ENCODE results near the gene TMUB1.

DNA sequence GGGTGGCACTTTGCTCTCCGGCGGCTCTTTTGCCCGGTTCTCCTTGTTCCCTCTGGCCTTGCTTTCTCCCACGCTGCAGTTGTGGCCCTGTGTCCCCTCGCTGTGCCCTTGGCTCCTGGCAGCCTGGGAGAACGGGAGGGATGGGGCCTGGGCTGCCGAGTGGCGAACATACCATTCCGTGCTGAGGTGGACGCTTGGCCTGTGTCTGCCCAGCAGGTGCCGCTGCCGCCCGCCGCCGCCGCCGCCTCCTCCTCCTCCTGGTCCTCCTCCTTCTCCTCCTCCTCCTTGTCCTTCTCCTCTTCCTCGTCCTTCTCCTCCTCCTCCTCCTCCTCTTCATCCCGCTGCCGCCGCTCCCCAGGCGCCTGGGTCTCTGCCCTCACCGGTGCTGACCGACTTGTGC, 39.0 kb upstream of the TMUB1 start:
- TF ChIP-seq, protein P1, sequence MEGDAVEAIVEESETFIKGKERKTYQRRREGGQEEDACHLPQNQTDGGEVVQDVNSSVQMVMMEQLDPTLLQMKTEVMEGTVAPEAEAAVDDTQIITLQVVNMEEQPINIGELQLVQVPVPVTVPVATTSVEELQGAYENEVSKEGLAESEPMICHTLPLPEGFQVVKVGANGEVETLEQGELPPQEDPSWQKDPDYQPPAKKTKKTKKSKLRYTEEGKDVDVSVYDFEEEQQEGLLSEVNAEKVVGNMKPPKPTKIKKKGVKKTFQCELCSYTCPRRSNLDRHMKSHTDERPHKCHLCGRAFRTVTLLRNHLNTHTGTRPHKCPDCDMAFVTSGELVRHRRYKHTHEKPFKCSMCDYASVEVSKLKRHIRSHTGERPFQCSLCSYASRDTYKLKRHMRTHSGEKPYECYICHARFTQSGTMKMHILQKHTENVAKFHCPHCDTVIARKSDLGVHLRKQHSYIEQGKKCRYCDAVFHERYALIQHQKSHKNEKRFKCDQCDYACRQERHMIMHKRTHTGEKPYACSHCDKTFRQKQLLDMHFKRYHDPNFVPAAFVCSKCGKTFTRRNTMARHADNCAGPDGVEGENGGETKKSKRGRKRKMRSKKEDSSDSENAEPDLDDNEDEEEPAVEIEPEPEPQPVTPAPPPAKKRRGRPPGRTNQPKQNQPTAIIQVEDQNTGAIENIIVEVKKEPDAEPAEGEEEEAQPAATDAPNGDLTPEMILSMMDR (IDR thresholded peaks at IDR 0.05) = no peak
- TF ChIP-seq POLR2A (IDR thresholded peaks at IDR 0.05) = no peak
- TF ChIP-seq POLR2AphosphoS5 (IDR thresholded peaks at IDR 0.05) = no peak

Measured in gastroesophageal sphincter (tissue), 3 donors.